HCT116 (cell line): Measurements from ENCODE around the gene FAM50B. TPM values are rescaled to one million over a fixed set of nuclear protein-coding genes. Genes with fewer than 3 reads are reported as not detected.

ENCODE experiments used
- ATAC-seq: fragments of 200-7000 bp; cut with Tn5 transposase; 2 replicates; pipeline ENCODE4 v1.9.1; 2020; ENCODE audit warnings: mild to moderate bottlenecking, moderate library complexity
- BruUV-seq: library from RNA; stranded (reverse); fragments of 400-500 nt; replicated peaks from 2 replicates; lab custom pipeline; 2021; lab: Mats Ljungman, UMichigan
- CTCF ChIA-PET: fragments of 300-600 bp; sonication (Branson Sonifier 250); formaldehyde crosslinking; loops from one replicate; lab custom pipeline; 2021; ENCODE audit warnings: antibody characterized with exemption; lab: Charles Lee
- POLR2A ChIA-PET: fragments of 300-600, 350-600 bp; sonication (Branson Sonifier 250); formaldehyde crosslinking; loops from one replicate; lab custom pipeline; 2021; ENCODE audit warnings: antibody characterized with exemption; lab: Charles Lee
- RAD21 ChIA-PET, 2 experiments: fragments of 300-600 bp; sonication (Branson Sonifier 250); formaldehyde crosslinking; loops; one replicate each; lab custom pipeline; 2023; ENCODE audit warnings: low total read pairs in 2 of 2; ENCODE audit not compliant: uncharacterized antibody in 2 of 2, unreplicated experiment in 2 of 2, low non-redundant PET in 1 of 2; lab: Charles Lee
- DNase-seq: peaks from one replicate; pipeline ENCODE4 v3.0.0-alpha.2; 2010; ENCODE audit warnings: low read depth, low spot score
- H2AFZ ChIP-seq: fragments of 200-600 bp; shearing (Covaris generic), sonication (generic); 2 replicates; pipeline ENCODE4 v1.6.1; 2017; ENCODE audit warnings: low read depth, mixed run types, mixed read lengths, antibody characterized with exemption, low read length; ENCODE audit not compliant: poor library complexity, severe bottlenecking
- H3K27ac ChIP-seq: 2 replicates; pipeline ENCODE4 v1.5.1; 2012; ENCODE audit warnings: low read depth, low read length
- H3K27me3 ChIP-seq: fragments of 200-600 bp; sonication (generic); 2 replicates; pipeline ENCODE4 v1.6.1; 2016; ENCODE audit warnings: mixed run types, low read length, mixed read lengths; ENCODE audit not compliant: insufficient read depth
- H3K36me3 ChIP-seq, 2 experiments: fragments of 200-500 bp in 1 of 2; fragments of 200-600 bp in 1 of 2; sonication (Bioruptor generic) in 1 of 2; sonication (generic) in 1 of 2; 2 replicates each; pipeline versions ENCODE4 v1.5.1 to v1.6.1; 2014 to 2016; ENCODE audit warnings: low read length in 2 of 2, inconsistent platforms in 1 of 2, mixed read lengths in 1 of 2, mixed run types in 1 of 2; ENCODE audit not compliant: insufficient read depth in 2 of 2, control insufficient read depth in 1 of 2
- H3K4me1 ChIP-seq, 2 experiments: fragments of 200-600 bp in 1 of 2; sonication (generic) in 1 of 2; 2 replicates each; pipeline versions ENCODE4 v1.5.1 to v1.6.1; 2012 to 2017; ENCODE audit warnings: low read length in 2 of 2, inconsistent platforms in 1 of 2, mild to moderate bottlenecking in 1 of 2, mixed read lengths in 1 of 2, mixed run types in 1 of 2, moderate library complexity in 1 of 2; ENCODE audit not compliant: insufficient read depth in 2 of 2, control insufficient read depth in 1 of 2
- H3K4me2 ChIP-seq: fragments of 200-600 bp; sonication (generic); 2 replicates; pipeline ENCODE4 v1.6.1; 2017; ENCODE audit warnings: mixed run types, low read length, mixed read lengths
- H3K4me3 ChIP-seq, 2 experiments: fragments of 200-600 bp in 1 of 2; sonication (generic) in 1 of 2; replicated peaks in 1 of 2; 2 replicates each; pipeline ENCODE4 v1.5.1; 2011 to 2016; ENCODE audit warnings: low read length in 2 of 2, control low read depth in 1 of 2, low read depth in 1 of 2, mild to moderate bottlenecking in 1 of 2, mixed read lengths in 1 of 2, mixed run types in 1 of 2
- H3K79me2 ChIP-seq: fragments of 200-600 bp; sonication (generic); 2 replicates; pipeline ENCODE4 v1.6.1; 2017; ENCODE audit warnings: mild to moderate bottlenecking, mixed run types, low read length, moderate library complexity, mixed read lengths; ENCODE audit not compliant: insufficient read depth
- H3K9ac ChIP-seq: fragments of 200-600 bp; sonication (generic); 2 replicates; pipeline ENCODE4 v1.6.1; 2016; ENCODE audit warnings: low read length, mixed read lengths
- H3K9me2 ChIP-seq: fragments of 200-600 bp; sonication (generic), shearing (Covaris generic); 2 replicates; pipeline ENCODE4 v1.6.1; 2017; ENCODE audit warnings: mixed run types, mild to moderate bottlenecking, moderate library complexity; ENCODE audit not compliant: insufficient read depth
- H3K9me3 ChIP-seq, 2 experiments: fragments of 200-500 bp in 1 of 2; fragments of 200-600 bp in 1 of 2; sonication (Bioruptor generic) in 1 of 2; sonication (generic) in 1 of 2; 2 replicates each; pipeline ENCODE4 v1.6.1; 2014 to 2017; ENCODE audit warnings: low read length in 2 of 2, mixed read lengths in 2 of 2, inconsistent platforms in 1 of 2, low read depth in 1 of 2, mild to moderate bottlenecking in 1 of 2, mixed run types in 1 of 2, moderate library complexity in 1 of 2; ENCODE audit not compliant: control insufficient read depth in 1 of 2, insufficient read depth in 1 of 2
- H4K20me1 ChIP-seq: fragments of 200-600 bp; sonication (generic), shearing (Covaris generic); 2 replicates; pipeline ENCODE4 v1.6.1; 2017; ENCODE audit warnings: mixed run types, mild to moderate bottlenecking, moderate library complexity; ENCODE audit not compliant: insufficient read depth
- CBX3 ChIP-seq: IDR thresholded peaks from 2 replicates; pipeline ENCODE4 v1.6.1; 2012; ENCODE audit warnings: low read depth
- EGR1 ChIP-seq: IDR thresholded peaks from 2 replicates; pipeline ENCODE4 v1.6.1; 2012; ENCODE audit warnings: low read depth
- EZH2phosphoT487 ChIP-seq: fragments of 200-600 bp; IDR thresholded peaks from 2 replicates; pipeline ENCODE4 v1.6.1; 2018; ENCODE audit warnings: antibody characterized with exemption, borderline replicate concordance
- JUND ChIP-seq: IDR thresholded peaks from 2 replicates; pipeline ENCODE4 v1.6.1; 2012
- POLR2A ChIP-seq: IDR thresholded peaks from 2 replicates; pipeline ENCODE4 v1.7.0; 2011; ENCODE audit warnings: borderline replicate concordance; ENCODE audit not compliant: insufficient read depth, insufficient read length; ENCODE audit errors: extremely low read depth
- POLR2AphosphoS5 ChIP-seq: IDR thresholded peaks from 2 replicates; pipeline ENCODE4 v1.6.1; 2011; ENCODE audit warnings: mild to moderate bottlenecking, low read depth, low read length, moderate library complexity
- SIN3A ChIP-seq: IDR thresholded peaks from 2 replicates; pipeline ENCODE4 v1.6.1; 2012; ENCODE audit warnings: low read depth
- SP1 ChIP-seq: IDR thresholded peaks from 2 replicates; pipeline ENCODE4 v1.6.1; 2012; ENCODE audit warnings: low read depth
- SRF ChIP-seq: IDR thresholded peaks from 2 replicates; pipeline ENCODE4 v1.6.1; 2012; ENCODE audit warnings: low read depth
- YY1 ChIP-seq: IDR thresholded peaks from 2 replicates; pipeline ENCODE4 v1.6.1; 2011; ENCODE audit warnings: low read length, low read depth, moderate library complexity, mild to moderate bottlenecking; ENCODE audit not compliant: insufficient replicate concordance; ENCODE audit errors: extremely low read depth
- ZFX ChIP-seq: fragments of 450-650 bp; IDR thresholded peaks from 2 replicates; pipeline ENCODE4 v1.6.1; 2017
- ZNF274 ChIP-seq: fragments of 200-500 bp; sonication (Bioruptor generic); IDR thresholded peaks from 2 replicates; pipeline ENCODE4 v1.6.1; 2014; ENCODE audit warnings: mild to moderate bottlenecking, low read depth, low read length, inconsistent platforms
- intact Hi-C: fragments of 100-400 bp; cut with micrococcal nuclease; formaldehyde crosslinking; loops from 2 replicates; pipeline ENCODE4 v1.10.0; 2022
- total RNA-seq: library from RNA; stranded (reverse); gene quantifications from one replicate; pipeline ENCODE4 v1.2.1, GENCODE V29; 2021; ENCODE audit not compliant: unreplicated experiment
- TF ChIP-seq, protein P1 (sequence below): IDR thresholded peaks from 2 replicates; pipeline ENCODE4 v1.6.1; 2012; ENCODE audit warnings: low read depth
- TF ChIP-seq, protein P2 (sequence below): IDR thresholded peaks from 2 replicates; pipeline ENCODE4 v1.6.1; 2011; ENCODE audit warnings: mild to moderate bottlenecking, low read length, moderate library complexity; ENCODE audit not compliant: insufficient replicate concordance; ENCODE audit errors: extremely low read depth
- TF ChIP-seq, protein P3 (sequence below), 3 experiments: fragments of 200-600 bp in 1 of 3; sonication (generic) in 1 of 3; IDR thresholded peaks in 2 of 3; conservative IDR thresholded peaks in 1 of 3; 2 replicates each; pipeline ENCODE4 v1.5.1; 2012 to 2017; ENCODE audit warnings: low read depth in 2 of 3, low read length in 2 of 3, antibody characterized with exemption in 1 of 3, borderline replicate concordance in 1 of 3, control low read depth in 1 of 3, mild to moderate bottlenecking in 1 of 3, mixed read lengths in 1 of 3, mixed run types in 1 of 3, moderate library complexity in 1 of 3; ENCODE audit not compliant: insufficient read depth in 1 of 3

FAM50B gene
- total RNA-seq, 1 experiment from 2014 or later, result 0.86 TPM

- H4K20me1 ChIP-seq, result no peaks in the 10 kb centered on the region
- no peaks in the 10 kb centered on the region for H3K9me2 ChIP-seq
- no TSS peak for BruUV-seq
- H3K9ac ChIP-seq, result no peak overlapping the region
- no peak overlapping the region for H2AFZ ChIP-seq
- RAD21 ChIA-PET, result no interaction called here
- POLR2A ChIA-PET, result no interaction called here
- TF ChIP-seq CBX3 (no peak), SRF (no peak), ZNF274 (no peak), POLR2AphosphoS5 (no peak), SP1 (no peak), SIN3A (no peak), JUND (no peak), EGR1 (no peak), EZH2phosphoT487 (no peak), YY1 (no peak), ZFX (no peak), POLR2A (no peak)
- TF ChIP-seq, protein P1, sequence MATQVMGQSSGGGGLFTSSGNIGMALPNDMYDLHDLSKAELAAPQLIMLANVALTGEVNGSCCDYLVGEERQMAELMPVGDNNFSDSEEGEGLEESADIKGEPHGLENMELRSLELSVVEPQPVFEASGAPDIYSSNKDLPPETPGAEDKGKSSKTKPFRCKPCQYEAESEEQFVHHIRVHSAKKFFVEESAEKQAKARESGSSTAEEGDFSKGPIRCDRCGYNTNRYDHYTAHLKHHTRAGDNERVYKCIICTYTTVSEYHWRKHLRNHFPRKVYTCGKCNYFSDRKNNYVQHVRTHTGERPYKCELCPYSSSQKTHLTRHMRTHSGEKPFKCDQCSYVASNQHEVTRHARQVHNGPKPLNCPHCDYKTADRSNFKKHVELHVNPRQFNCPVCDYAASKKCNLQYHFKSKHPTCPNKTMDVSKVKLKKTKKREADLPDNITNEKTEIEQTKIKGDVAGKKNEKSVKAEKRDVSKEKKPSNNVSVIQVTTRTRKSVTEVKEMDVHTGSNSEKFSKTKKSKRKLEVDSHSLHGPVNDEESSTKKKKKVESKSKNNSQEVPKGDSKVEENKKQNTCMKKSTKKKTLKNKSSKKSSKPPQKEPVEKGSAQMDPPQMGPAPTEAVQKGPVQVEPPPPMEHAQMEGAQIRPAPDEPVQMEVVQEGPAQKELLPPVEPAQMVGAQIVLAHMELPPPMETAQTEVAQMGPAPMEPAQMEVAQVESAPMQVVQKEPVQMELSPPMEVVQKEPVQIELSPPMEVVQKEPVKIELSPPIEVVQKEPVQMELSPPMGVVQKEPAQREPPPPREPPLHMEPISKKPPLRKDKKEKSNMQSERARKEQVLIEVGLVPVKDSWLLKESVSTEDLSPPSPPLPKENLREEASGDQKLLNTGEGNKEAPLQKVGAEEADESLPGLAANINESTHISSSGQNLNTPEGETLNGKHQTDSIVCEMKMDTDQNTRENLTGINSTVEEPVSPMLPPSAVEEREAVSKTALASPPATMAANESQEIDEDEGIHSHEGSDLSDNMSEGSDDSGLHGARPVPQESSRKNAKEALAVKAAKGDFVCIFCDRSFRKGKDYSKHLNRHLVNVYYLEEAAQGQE, result no peak
- TF ChIP-seq, protein P2, sequence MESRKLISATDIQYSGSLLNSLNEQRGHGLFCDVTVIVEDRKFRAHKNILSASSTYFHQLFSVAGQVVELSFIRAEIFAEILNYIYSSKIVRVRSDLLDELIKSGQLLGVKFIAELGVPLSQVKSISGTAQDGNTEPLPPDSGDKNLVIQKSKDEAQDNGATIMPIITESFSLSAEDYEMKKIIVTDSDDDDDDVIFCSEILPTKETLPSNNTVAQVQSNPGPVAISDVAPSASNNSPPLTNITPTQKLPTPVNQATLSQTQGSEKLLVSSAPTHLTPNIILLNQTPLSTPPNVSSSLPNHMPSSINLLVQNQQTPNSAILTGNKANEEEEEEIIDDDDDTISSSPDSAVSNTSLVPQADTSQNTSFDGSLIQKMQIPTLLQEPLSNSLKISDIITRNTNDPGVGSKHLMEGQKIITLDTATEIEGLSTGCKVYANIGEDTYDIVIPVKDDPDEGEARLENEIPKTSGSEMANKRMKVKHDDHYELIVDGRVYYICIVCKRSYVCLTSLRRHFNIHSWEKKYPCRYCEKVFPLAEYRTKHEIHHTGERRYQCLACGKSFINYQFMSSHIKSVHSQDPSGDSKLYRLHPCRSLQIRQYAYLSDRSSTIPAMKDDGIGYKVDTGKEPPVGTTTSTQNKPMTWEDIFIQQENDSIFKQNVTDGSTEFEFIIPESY, result no peak
- TF ChIP-seq, protein P3, sequence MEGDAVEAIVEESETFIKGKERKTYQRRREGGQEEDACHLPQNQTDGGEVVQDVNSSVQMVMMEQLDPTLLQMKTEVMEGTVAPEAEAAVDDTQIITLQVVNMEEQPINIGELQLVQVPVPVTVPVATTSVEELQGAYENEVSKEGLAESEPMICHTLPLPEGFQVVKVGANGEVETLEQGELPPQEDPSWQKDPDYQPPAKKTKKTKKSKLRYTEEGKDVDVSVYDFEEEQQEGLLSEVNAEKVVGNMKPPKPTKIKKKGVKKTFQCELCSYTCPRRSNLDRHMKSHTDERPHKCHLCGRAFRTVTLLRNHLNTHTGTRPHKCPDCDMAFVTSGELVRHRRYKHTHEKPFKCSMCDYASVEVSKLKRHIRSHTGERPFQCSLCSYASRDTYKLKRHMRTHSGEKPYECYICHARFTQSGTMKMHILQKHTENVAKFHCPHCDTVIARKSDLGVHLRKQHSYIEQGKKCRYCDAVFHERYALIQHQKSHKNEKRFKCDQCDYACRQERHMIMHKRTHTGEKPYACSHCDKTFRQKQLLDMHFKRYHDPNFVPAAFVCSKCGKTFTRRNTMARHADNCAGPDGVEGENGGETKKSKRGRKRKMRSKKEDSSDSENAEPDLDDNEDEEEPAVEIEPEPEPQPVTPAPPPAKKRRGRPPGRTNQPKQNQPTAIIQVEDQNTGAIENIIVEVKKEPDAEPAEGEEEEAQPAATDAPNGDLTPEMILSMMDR (IDR thresholded peaks at IDR 0.05 in 2 of 3, conservative IDR thresholded peaks at IDR 0.05 in 1 of 3; ENCODE audit: borderline replicate concordance in 1 of 3, insufficient read depth in 1 of 3, low read depth in 2 of 3, low read length in 2 of 3), result no peak
- TF ChIP-seq, all 23 proteins: peak for 0
- Histone ChIP-seq H3K4me2 (no peak overlapping the region), H3K9me3 (no peaks in the 10 kb centered on the region), H3K36me3 (no peaks in the 10 kb centered on the region), H3K4me1 (no peaks in the 10 kb centered on the region), H3K27ac (no peak overlapping the region), H3K27me3 (no peaks in the 10 kb centered on the region), H3K79me2 (no peaks in the 10 kb centered on the region), H3K4me3 (no peak overlapping the region)
- CTCF ChIA-PET, result no interaction called here
- intact Hi-C loops, result no loop called here
- DNase-seq (no peak), ATAC-seq (no peak)
Observed at GRCh38 chr6:3893487-3893886, 44.3 kb downstream of the FAM50B start.
